MM.1S (cell line): ENCODE results near the gene ISOC2.

Experiments used
- CTCF ChIP-seq: fragments of 300-600 bp; sonication (generic); IDR thresholded peaks from 2 replicates; pipeline ENCODE4 v1.5.1; 2016; ENCODE audit warnings: antibody characterized with exemption, low read length, mixed read lengths
- EZH2 ChIP-seq: fragments of 300-600 bp; sonication (generic); optimal IDR thresholded peaks from 2 replicates; pipeline ENCODE3; 2017; ENCODE audit warnings: low read depth, mild to moderate bottlenecking, antibody characterized with exemption, low read length, mixed read lengths
- EZH2phosphoT487 ChIP-seq: fragments of 300-600 bp; sonication (generic); IDR thresholded peaks from 2 replicates; pipeline ENCODE4 v1.6.1; 2018; ENCODE audit warnings: antibody characterized with exemption, low read length

GRCh38 chr19:55439052-55439451 lies 22.4 kb downstream of the ISOC2 start:
- no peak for TF ChIP-seq CTCF
- TF ChIP-seq EZH2phosphoT487, result no peak
- TF ChIP-seq EZH2, result no peak
